Measurements from ENCODE around the gene AKAP13. TPM values are rescaled to one million over a fixed set of nuclear protein-coding genes. Genes with fewer than 3 reads are reported as not detected.
A peak's percentile ranks its signal among the peaks of the same experiment; 100 is the strongest.

The AKAP13 gene
- total RNA-seq, 2 donors from 2014 or later, result 151 to 159 TPM

GRCh38 chr15:85726454-85726853, 346.1 kb downstream of the AKAP13 start:
- DNase-seq, result no peak
- no peak for ATAC-seq
- intact Hi-C loops (cut with DNase I, micrococcal nuclease), result loop anchor here in 1 of 2 donors (10.0 kb wide), 1 partner anchor 242 kb away; no protein-coding TSS in a partner anchor

GRCh38 chr15:85727068-85727467, 346.7 kb downstream of the AKAP13 start:
- ATAC-seq, result peak; percentile 49
- peak in 1 of 2 donors; percentile 33 for DNase-seq
- intact Hi-C loops (cut with DNase I, micrococcal nuclease), result loop anchor here in 1 of 2 donors (10.0 kb wide), 1 partner anchor 242 kb away; no protein-coding TSS in a partner anchor

- intact Hi-C loops (cut with DNase I, micrococcal nuclease), result loop anchor here (5.0 to 10.0 kb wide), 2 partner anchors 102 to 1075 kb away; partner anchors contain the start of genes NMB (in 1 of the 2) and WDR73 (in 1 of the 2)
- DNase-seq (no peak), ATAC-seq (peak; percentile 77)
Measured at GRCh38 chr15:85730001-85730820, 349.8 kb downstream of the AKAP13 start.

GRCh38 chr15:85733416-85733815, 353.0 kb downstream of the AKAP13 start:
- intact Hi-C loops (cut with DNase I, micrococcal nuclease), result loop anchor here (5.0 to 10.0 kb wide), 2 partner anchors 99 to 1079 kb away; partner anchors contain the start of genes NMB (in 1 of the 2) and WDR73 (in 1 of the 2)
- DNase-seq (no peak), ATAC-seq (no peak)

- intact Hi-C loops (cut with DNase I, micrococcal nuclease), result loop anchor here in 1 of 2 donors (10.0 kb wide), 1 partner anchor 1082 kb away; the partner anchor contains the start of genes NMB and WDR73
- DNase-seq (no peak), ATAC-seq (no peak)
Measured at GRCh38 chr15:85737061-85737460, 356.7 kb downstream of the AKAP13 start.

- ATAC-seq (no peak), DNase-seq (no peak)
- intact Hi-C loops (cut with DNase I, micrococcal nuclease), result loop anchor here in 1 of 2 donors (10.0 kb wide), 1 partner anchor 94 kb away; no protein-coding TSS in a partner anchor
Measured at GRCh38 chr15:85741021-85741421, 360.6 kb downstream of the AKAP13 start.

GRCh38 chr15:85741662-85742061, 361.3 kb downstream of the AKAP13 start:
- intact Hi-C loops (cut with DNase I, micrococcal nuclease), result loop anchor here in 1 of 2 donors (10.0 kb wide), 1 partner anchor 93 kb away; no protein-coding TSS in a partner anchor
- ATAC-seq (no peak), DNase-seq (no peak)

GRCh38 chr15:85742186-85742821, 361.9 kb downstream of the AKAP13 start:
- intact Hi-C loops (cut with DNase I, micrococcal nuclease), result loop anchor here in 1 of 2 donors (10.0 kb wide), 1 partner anchor 92 kb away; no protein-coding TSS in a partner anchor
- peak; percentile 16 for ATAC-seq
- DNase-seq, result no peak

- intact Hi-C loops (cut with DNase I, micrococcal nuclease), result loop anchor here in 1 of 2 donors (10.0 kb wide), 1 partner anchor 91 kb away; no protein-coding TSS in a partner anchor
- ATAC-seq (no peak), DNase-seq (no peak)
Measured at GRCh38 chr15:85743392-85744055, 363.1 kb downstream of the AKAP13 start.

GRCh38 chr15:85744579-85744978, 364.2 kb downstream of the AKAP13 start:
- intact Hi-C loops (cut with DNase I, micrococcal nuclease), result loop anchor here in 1 of 2 donors (10.0 kb wide), 1 partner anchor 90 kb away; no protein-coding TSS in a partner anchor
- DNase-seq, result no peak
- no peak for ATAC-seq

- ATAC-seq (no peak), DNase-seq (no peak)
- intact Hi-C loops (cut with DNase I, micrococcal nuclease), result loop anchor here in 1 of 2 donors (10.0 kb wide), 1 partner anchor 90 kb away; no protein-coding TSS in a partner anchor
Measured at GRCh38 chr15:85745023-85745422, 364.6 kb downstream of the AKAP13 start.

GRCh38 chr15:85745525-85746150, 365.2 kb downstream of the AKAP13 start:
- ATAC-seq (no peak), DNase-seq (no peak)
- intact Hi-C loops (cut with DNase I, micrococcal nuclease), result loop anchor here in 1 of 2 donors (10.0 kb wide), 1 partner anchor 89 kb away; no protein-coding TSS in a partner anchor

- no peak for ATAC-seq
- intact Hi-C loops (cut with DNase I, micrococcal nuclease), result loop anchor here in 1 of 2 donors (10.0 kb wide), 1 partner anchor 88 kb away; no protein-coding TSS in a partner anchor
- DNase-seq, result no peak
Measured at GRCh38 chr15:85746641-85747040, 366.2 kb downstream of the AKAP13 start.

GRCh38 chr15:85748176-85748575, 367.8 kb downstream of the AKAP13 start:
- ATAC-seq (no peak), DNase-seq (no peak)

GRCh38 chr15:85748729-85749128, 368.3 kb downstream of the AKAP13 start:
- DNase-seq (no peak), ATAC-seq (peak; percentile 46)
- intact Hi-C loops (cut with DNase I, micrococcal nuclease), result loop anchor here in 1 of 2 donors (10.0 kb wide), 1 partner anchor 86 kb away; no protein-coding TSS in a partner anchor

More at GRCh38 chr15:85748176-85748575, 367.8 kb downstream of the AKAP13 start:
- intact Hi-C loops (cut with DNase I, micrococcal nuclease), result loop anchor here in 1 of 2 donors (10.0 kb wide), 1 partner anchor 87 kb away; no protein-coding TSS in a partner anchor

- peak in 1 of 2 donors; percentile 32 for DNase-seq
- intact Hi-C loops (cut with DNase I, micrococcal nuclease), result loop anchor here in 1 of 2 donors (10.0 kb wide), 1 partner anchor 85 kb away; no protein-coding TSS in a partner anchor
- ATAC-seq, result no peak
Measured at GRCh38 chr15:85749261-85750151, 369.1 kb downstream of the AKAP13 start.
